ENCODE measurements around the gene CMTM3.

DNA sequence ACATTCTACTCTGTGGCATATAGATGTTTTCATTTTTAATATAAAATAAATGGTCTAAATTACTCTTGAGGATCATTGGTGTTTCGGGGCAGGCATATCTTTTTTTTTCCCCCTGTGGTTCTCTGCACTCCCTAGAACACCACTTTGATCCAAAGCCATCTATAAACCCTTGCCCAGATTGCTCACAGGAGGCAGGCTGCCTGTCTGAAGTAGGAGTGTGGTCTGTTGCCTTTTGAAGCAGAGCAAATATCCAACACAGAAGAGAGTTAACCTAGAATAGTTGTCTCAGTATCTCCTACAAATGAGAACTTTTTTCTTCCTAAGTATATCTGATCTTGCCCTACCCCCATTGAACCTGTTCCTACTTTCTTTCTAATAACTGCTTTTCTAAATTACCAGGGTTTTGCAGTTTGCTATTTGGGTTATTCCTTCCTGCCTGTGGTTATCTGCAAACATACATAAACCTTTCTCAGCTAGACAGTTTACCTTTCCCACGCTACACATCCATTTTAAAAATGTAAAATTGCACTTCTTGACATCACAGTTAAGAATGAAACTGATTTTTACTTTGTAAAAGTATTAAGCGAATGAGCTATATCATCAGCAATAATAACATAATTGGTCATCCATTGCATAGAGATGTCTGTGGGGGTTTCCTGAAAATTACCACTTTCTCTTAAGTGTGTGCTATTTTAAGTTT is 43.0 kb upstream of the CMTM3 start:
- TF ChIP-seq, protein P1, sequence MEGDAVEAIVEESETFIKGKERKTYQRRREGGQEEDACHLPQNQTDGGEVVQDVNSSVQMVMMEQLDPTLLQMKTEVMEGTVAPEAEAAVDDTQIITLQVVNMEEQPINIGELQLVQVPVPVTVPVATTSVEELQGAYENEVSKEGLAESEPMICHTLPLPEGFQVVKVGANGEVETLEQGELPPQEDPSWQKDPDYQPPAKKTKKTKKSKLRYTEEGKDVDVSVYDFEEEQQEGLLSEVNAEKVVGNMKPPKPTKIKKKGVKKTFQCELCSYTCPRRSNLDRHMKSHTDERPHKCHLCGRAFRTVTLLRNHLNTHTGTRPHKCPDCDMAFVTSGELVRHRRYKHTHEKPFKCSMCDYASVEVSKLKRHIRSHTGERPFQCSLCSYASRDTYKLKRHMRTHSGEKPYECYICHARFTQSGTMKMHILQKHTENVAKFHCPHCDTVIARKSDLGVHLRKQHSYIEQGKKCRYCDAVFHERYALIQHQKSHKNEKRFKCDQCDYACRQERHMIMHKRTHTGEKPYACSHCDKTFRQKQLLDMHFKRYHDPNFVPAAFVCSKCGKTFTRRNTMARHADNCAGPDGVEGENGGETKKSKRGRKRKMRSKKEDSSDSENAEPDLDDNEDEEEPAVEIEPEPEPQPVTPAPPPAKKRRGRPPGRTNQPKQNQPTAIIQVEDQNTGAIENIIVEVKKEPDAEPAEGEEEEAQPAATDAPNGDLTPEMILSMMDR (IDR thresholded peaks at IDR 0.05), result no peak
- TF ChIP-seq POLR2A (IDR thresholded peaks at IDR 0.05), result no peak
